SU-DHL-6 (cell line): Measurements from ENCODE around the gene ERAP2.

Source experiments
- H2AFZ ChIP-seq: fragments of 200-600 bp; sonication (generic); 2 replicates; pipeline ENCODE4 v1.6.1; 2014; ENCODE audit warnings: low read depth, mild to moderate bottlenecking, moderate library complexity, mixed read lengths, antibody characterized with exemption, low read length; ENCODE audit not compliant: severe bottlenecking
- H3F3A ChIP-seq: fragments of 200-600 bp; shearing (Covaris generic); 2 replicates; pipeline ENCODE4 v1.6.0; 2016; ENCODE audit warnings: antibody characterized with exemption, mild to moderate bottlenecking; ENCODE audit not compliant: insufficient read depth
- H3K27ac ChIP-seq: fragments of 200-600 bp; sonication (generic); 2 replicates; pipeline ENCODE4 v1.5.1; 2016; ENCODE audit warnings: low read depth, mild to moderate bottlenecking, low read length, moderate library complexity, mixed read lengths
- H3K27me3 ChIP-seq: fragments of 200-600 bp; sonication (generic), shearing (Covaris generic); 2 replicates; pipeline ENCODE4 v1.6.0; 2014; ENCODE audit warnings: mild to moderate bottlenecking, low read length
- H3K36me3 ChIP-seq: fragments of 200-600 bp; sonication (generic); 2 replicates; pipeline ENCODE4 v1.6.1; 2014; ENCODE audit warnings: mild to moderate bottlenecking, low read length, mixed read lengths
- H3K4me2 ChIP-seq: fragments of 300-600, 200-600 bp; shearing (Covaris generic), sonication (generic); 2 replicates; pipeline ENCODE4 v1.6.0; 2014; ENCODE audit warnings: low read length, low read depth, mild to moderate bottlenecking; ENCODE audit not compliant: poor library complexity, severe bottlenecking
- H3K4me3 ChIP-seq: fragments of 200-600 bp; sonication (generic); 2 replicates; pipeline ENCODE4 v1.5.1; 2014; ENCODE audit warnings: antibody characterized with exemption, low read length, mild to moderate bottlenecking, mixed read lengths; ENCODE audit not compliant: insufficient read depth, poor library complexity, severe bottlenecking
- H3K79me2 ChIP-seq: fragments of 200-600 bp; sonication (generic); 2 replicates; pipeline ENCODE4 v1.6.1; 2014; ENCODE audit warnings: mild to moderate bottlenecking, low read length, moderate library complexity; ENCODE audit not compliant: insufficient read depth
- H3K9ac ChIP-seq: fragments of 200-600 bp; sonication (generic); 2 replicates; pipeline ENCODE4 v1.7.0; 2014; ENCODE audit warnings: mild to moderate bottlenecking, low read length
- H3K9me2 ChIP-seq: fragments of 200-600 bp; sonication (generic); replicated peaks from 2 replicates; pipeline ENCODE4 v1.6.1; 2014; ENCODE audit warnings: low read length; ENCODE audit not compliant: insufficient read depth
- H3K9me3 ChIP-seq: fragments of 200-600 bp; sonication (generic); 2 replicates; pipeline ENCODE4 v1.6.1; 2014; ENCODE audit warnings: low read length, mixed read lengths; ENCODE audit not compliant: insufficient read depth
- H4K20me1 ChIP-seq: fragments of 200-600 bp; sonication (generic); 2 replicates; pipeline ENCODE4 v1.6.1; 2014; ENCODE audit warnings: low read depth, mild to moderate bottlenecking, antibody characterized with exemption, low read length, moderate library complexity, mixed read lengths
- EZH2phosphoT487 ChIP-seq: fragments of 200-600 bp; sonication (generic), shearing (Covaris generic); conservative IDR thresholded peaks from 2 replicates; pipeline ENCODE4 v1.6.1; 2018; ENCODE audit warnings: mild to moderate bottlenecking, antibody characterized with exemption, low read length, moderate library complexity, mixed read lengths
- TF ChIP-seq, protein P1 (sequence below): fragments of 200-600 bp; sonication (generic); IDR thresholded peaks from one replicate; pipeline ENCODE4 v1.5.1; 2017; ENCODE audit warnings: antibody characterized with exemption, mild to moderate bottlenecking, low read length, moderate library complexity; ENCODE audit not compliant: insufficient read depth, poor library complexity, severe bottlenecking

The ERAP2 gene

DNA sequence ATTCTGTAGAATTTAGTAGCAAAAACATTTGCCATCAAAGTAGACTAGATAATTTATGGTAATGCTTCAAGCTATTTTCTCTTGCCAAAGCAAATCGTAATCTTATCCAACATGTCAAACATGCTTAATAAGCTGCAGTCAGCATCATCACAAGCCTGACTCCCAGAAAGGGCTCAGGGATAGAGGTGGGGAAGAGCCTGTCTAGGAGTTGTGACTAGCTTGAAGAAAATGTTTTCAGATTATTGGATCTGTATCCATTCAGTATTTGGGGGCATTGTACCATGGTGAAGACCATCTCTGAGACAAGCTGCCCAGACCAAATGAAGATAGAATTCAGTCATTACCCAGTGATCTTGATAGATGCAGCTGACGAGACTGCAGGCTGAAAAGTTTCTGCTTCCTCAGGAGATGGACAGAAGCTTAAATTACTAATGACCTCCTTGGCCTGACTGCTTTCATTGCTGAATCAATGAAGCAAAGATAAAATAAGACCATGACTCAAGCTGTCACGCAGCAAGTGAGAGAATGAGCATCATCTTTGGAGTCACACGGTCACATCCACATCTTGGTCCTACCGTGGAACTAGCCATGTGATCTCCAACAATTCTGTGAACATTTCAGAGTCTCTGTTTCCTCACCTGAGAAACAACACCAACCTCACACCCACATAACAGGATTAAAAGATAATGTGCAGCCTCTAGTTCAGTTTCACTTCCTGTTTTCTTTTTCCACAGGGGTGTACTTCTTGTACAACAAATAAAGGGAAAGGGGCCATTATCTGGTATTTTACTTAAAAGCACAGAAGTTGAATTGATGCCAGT lies 9.4 kb downstream of the ERAP2 start:
- no peaks in the 10 kb centered on the region for H3K9me3 ChIP-seq
- H3F3A ChIP-seq: peaks cover 11% of the 10 kb centered on the region; the same call in 1 of the 2 replicates
- H3K4me2 ChIP-seq: peak overlapping the region; percentile 43
- H3K9ac ChIP-seq: peak overlapping the region; percentile 28; the same call in 1 of the 2 replicates
- H3K4me3 ChIP-seq: no peak overlapping the region
- no peaks in the 10 kb centered on the region for H3K27me3 ChIP-seq
- peak overlapping the region; percentile 65 for H3K27ac ChIP-seq
- no peaks in the 10 kb centered on the region for H4K20me1 ChIP-seq
- H3K36me3 ChIP-seq: 0 out of 2 replicates have a peak, but pooled peaks cover 2% of the 10 kb centered on the region
- no peak overlapping the region for H2AFZ ChIP-seq
- H3K79me2 ChIP-seq: no peaks in the 10 kb centered on the region
- TF ChIP-seq EZH2phosphoT487: no peak
- TF ChIP-seq, protein P1, sequence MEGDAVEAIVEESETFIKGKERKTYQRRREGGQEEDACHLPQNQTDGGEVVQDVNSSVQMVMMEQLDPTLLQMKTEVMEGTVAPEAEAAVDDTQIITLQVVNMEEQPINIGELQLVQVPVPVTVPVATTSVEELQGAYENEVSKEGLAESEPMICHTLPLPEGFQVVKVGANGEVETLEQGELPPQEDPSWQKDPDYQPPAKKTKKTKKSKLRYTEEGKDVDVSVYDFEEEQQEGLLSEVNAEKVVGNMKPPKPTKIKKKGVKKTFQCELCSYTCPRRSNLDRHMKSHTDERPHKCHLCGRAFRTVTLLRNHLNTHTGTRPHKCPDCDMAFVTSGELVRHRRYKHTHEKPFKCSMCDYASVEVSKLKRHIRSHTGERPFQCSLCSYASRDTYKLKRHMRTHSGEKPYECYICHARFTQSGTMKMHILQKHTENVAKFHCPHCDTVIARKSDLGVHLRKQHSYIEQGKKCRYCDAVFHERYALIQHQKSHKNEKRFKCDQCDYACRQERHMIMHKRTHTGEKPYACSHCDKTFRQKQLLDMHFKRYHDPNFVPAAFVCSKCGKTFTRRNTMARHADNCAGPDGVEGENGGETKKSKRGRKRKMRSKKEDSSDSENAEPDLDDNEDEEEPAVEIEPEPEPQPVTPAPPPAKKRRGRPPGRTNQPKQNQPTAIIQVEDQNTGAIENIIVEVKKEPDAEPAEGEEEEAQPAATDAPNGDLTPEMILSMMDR: no peak
- no peaks in the 10 kb centered on the region for H3K9me2 ChIP-seq

DNA sequence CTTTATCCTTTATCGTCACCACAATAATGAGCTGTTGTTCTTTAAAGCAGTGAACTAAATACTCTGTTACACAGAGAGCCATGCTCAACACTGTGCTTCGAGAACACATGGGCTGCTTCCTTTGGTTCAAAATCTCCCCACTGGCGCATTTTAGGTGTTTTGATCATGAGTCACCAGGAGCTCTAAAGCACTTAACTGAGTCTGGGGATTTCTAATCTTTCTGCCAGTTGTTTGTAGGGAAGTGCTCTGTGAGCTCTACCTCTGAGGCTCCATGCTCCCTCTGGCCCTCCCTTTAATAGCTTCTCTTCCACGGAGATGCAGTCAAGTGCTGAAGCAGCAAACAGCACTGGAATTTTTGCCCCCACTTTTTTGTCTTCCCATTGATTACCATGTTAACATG lies 17.0 kb downstream of the ERAP2 start:
- Histone ChIP-seq H3K9me3 (no peaks in the 10 kb centered on the region), H3K4me3 (no peak overlapping the region), H3K27ac (no peak overlapping the region), H3K9ac (no peak overlapping the region), H3K79me2 (no peaks in the 10 kb centered on the region), H3K9me2 (no peaks in the 10 kb centered on the region), H3K27me3 (no peaks in the 10 kb centered on the region), H3K36me3 (peaks cover 8% of the 10 kb centered on the region; the same call in 1 of the 2 replicates), H3K4me2 (no peak overlapping the region), H4K20me1 (no peaks in the 10 kb centered on the region), H2AFZ (no peak overlapping the region), H3F3A (peaks cover 13% of the 10 kb centered on the region; the same call in 1 of the 2 replicates)
- TF ChIP-seq, protein P1: no peak
- TF ChIP-seq EZH2phosphoT487: no peak

DNA sequence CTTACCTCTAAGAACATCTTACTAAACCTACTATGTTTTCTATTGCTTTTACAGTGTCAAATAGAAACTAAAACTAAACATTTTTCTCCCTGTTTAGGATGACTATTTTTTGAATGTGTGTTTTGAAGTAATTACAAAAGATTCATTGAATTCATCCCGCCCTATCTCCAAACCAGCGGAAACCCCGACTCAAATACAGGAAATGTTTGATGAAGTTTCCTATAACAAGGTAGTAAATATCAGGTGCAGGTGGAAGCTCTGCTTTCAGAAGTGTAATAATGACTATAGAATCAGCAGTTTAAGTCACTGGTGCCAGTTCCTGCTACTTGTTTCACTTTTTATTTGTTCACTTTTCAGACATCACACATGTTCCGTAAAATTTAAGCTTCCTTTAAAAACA lies 20.0 kb downstream of the ERAP2 start:
- no peak for TF ChIP-seq EZH2phosphoT487
- TF ChIP-seq, protein P1: no peak
- Histone ChIP-seq H3K4me2 (peak overlapping the region; percentile 61), H2AFZ (peak overlapping the region; percentile 6)

More for the DNA sequence above, 20.0 kb downstream of the ERAP2 start:
- no peaks in the 10 kb centered on the region for H3K27me3 ChIP-seq
- H4K20me1 ChIP-seq: no peaks in the 10 kb centered on the region
- peaks cover 13% of the 10 kb centered on the region; the same call in 1 of the 2 replicates for H3F3A ChIP-seq
- H3K9ac ChIP-seq: peak overlapping the region; percentile 8; the same call in 1 of the 2 replicates
- no peaks in the 10 kb centered on the region for H3K79me2 ChIP-seq
- peaks cover 3% of the 10 kb centered on the region for H3K36me3 ChIP-seq
- H3K9me3 ChIP-seq: no peaks in the 10 kb centered on the region
- no peaks in the 10 kb centered on the region for H3K9me2 ChIP-seq
- H3K27ac ChIP-seq: peak overlapping the region; percentile 55
- peak overlapping the region; percentile 19 for H3K4me3 ChIP-seq
